ENCODE results near the gene CLEC4G.

Gene CLEC4G

DNA sequence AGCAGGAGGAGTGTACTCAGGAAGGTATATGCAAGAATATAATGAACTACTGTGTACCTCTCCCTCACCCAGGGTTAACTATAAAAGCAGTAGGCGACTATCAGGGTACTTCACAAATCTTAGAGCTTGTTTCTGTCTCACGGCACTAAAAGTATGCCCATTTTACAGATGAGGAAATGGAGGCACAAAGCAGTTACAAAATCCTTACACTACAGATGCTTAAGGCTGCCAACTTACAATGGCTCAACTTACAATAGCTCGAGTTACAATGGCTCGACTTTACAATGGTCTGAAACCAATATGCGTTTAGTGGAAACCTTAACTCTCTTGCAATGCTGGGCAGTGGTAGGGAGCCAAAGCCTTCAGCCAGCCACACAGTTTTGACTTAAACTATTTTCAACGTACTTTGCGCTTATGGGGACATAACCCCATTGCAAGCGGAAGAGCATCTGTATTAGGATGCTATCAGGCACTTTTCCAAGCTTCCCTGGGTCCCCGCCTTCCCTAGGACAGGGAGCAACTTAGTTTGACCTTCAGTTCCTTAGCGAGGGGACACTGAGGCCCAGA lies 34.1 kb downstream of the CLEC4G start:
- Histone ChIP-seq H3K9me3 (ENCODE audit: severe bottlenecking) (no peaks in the 10 kb centered on the region), H3K27ac (no peak overlapping the region), H3K27me3 (ENCODE audit: insufficient read depth, low read depth, severe bottlenecking) (no peaks in the 10 kb centered on the region), H3K4me3 (ENCODE audit: low read depth, low read length) (no peak overlapping the region), H3K36me3 (no peaks in the 10 kb centered on the region)
- DNase-seq: no peak
- TF ChIP-seq, protein P1, sequence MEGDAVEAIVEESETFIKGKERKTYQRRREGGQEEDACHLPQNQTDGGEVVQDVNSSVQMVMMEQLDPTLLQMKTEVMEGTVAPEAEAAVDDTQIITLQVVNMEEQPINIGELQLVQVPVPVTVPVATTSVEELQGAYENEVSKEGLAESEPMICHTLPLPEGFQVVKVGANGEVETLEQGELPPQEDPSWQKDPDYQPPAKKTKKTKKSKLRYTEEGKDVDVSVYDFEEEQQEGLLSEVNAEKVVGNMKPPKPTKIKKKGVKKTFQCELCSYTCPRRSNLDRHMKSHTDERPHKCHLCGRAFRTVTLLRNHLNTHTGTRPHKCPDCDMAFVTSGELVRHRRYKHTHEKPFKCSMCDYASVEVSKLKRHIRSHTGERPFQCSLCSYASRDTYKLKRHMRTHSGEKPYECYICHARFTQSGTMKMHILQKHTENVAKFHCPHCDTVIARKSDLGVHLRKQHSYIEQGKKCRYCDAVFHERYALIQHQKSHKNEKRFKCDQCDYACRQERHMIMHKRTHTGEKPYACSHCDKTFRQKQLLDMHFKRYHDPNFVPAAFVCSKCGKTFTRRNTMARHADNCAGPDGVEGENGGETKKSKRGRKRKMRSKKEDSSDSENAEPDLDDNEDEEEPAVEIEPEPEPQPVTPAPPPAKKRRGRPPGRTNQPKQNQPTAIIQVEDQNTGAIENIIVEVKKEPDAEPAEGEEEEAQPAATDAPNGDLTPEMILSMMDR (IDR thresholded peaks at IDR 0.05; ENCODE audit: low read depth, low read length): no peak

DNA sequence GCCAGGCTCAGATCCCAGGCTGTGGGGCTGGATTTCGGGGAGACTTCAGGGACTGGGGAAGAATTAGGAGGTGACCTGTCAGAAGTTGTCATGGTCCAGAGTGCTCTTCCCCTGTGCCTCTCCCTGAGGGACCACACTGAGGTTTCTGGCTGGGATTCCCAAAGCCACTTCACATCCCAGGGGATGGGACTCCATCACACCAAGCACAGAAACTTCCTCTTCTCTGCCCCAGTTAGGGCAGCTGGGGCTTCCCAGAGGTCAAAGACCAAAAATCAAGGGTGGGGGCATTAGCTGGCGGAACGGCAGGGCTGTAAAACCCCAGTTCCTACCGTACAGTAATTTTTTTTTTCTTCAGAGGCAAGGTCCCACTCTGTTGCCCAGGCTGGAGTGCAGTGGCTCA lies 37.4 kb downstream of the CLEC4G start:
- H3K27me3 ChIP-seq (ENCODE audit: insufficient read depth, low read depth, severe bottlenecking): no peaks in the 10 kb centered on the region
- TF ChIP-seq, protein P1 (IDR thresholded peaks at IDR 0.05; ENCODE audit: low read depth, low read length): no peak
- no peak overlapping the region for H3K27ac ChIP-seq
- DNase-seq: no peak
- peaks cover 4% of the 10 kb centered on the region for H3K9me3 ChIP-seq (ENCODE audit: severe bottlenecking)
- H3K4me3 ChIP-seq (ENCODE audit: low read depth, low read length): no peak overlapping the region
- H3K36me3 ChIP-seq: no peaks in the 10 kb centered on the region

DNA sequence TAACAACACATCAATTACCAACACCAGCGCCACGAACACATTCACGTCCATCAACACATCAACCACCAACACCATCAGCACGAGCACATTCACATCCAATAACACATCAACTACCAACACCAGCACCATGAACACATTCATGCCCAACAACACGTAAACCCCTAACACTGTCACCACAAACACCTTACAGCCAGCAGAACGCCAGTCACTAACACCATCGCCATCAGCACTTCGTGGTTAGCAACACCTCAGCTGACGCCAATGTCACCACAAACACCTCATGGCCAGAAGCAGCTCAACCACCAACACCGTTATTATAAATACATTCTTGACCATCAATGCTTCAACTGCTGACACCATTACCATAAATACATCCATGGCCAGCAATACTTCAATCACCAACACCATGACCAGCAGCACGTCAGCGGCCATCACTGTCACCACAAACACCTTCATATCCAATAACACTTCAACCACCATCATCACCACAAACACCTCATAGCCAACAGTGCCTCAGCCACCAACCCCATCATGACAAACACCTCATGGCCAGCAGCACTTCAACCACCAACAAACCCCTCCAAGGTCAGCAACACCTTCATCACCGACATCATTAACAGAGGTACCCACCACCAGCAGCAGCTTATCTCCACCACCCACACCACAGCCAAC lies 39.4 kb downstream of the CLEC4G start:
- peaks cover 4% of the 10 kb centered on the region for H3K9me3 ChIP-seq (ENCODE audit: severe bottlenecking)
- H3K36me3 ChIP-seq: no peaks in the 10 kb centered on the region
- DNase-seq: no peak
- TF ChIP-seq, protein P1 (IDR thresholded peaks at IDR 0.05; ENCODE audit: low read depth, low read length): no peak
- H3K4me3 ChIP-seq (ENCODE audit: low read depth, low read length): no peak overlapping the region
- no peak overlapping the region for H3K27ac ChIP-seq
- H3K27me3 ChIP-seq (ENCODE audit: insufficient read depth, low read depth, severe bottlenecking): no peaks in the 10 kb centered on the region

DNA sequence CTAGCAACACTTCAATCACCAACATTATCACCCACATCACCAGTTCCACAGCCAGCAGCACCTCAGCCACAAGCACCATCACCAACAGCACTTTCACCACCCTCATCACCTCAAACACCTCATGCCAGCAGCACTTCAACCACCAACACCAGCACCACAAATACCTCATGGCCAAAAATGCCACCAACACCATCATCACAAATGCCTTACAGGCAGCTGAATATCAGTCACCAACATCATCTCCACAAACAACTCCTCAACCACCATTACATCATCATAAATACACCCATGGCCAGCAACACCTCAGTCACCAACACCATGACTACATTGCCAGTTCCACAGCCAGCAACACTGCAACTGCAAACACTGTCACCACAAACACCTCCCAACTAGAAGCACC lies 40.4 kb downstream of the CLEC4G start:
- no peak overlapping the region for H3K27ac ChIP-seq
- H3K27me3 ChIP-seq (ENCODE audit: insufficient read depth, low read depth, severe bottlenecking): no peaks in the 10 kb centered on the region
- no peak for DNase-seq
- TF ChIP-seq, protein P1 (IDR thresholded peaks at IDR 0.05; ENCODE audit: low read depth, low read length): no peak
- no peaks in the 10 kb centered on the region for H3K36me3 ChIP-seq
- no peak overlapping the region for H3K4me3 ChIP-seq (ENCODE audit: low read depth, low read length)
- H3K9me3 ChIP-seq (ENCODE audit: severe bottlenecking): peaks cover 4% of the 10 kb centered on the region

DNA sequence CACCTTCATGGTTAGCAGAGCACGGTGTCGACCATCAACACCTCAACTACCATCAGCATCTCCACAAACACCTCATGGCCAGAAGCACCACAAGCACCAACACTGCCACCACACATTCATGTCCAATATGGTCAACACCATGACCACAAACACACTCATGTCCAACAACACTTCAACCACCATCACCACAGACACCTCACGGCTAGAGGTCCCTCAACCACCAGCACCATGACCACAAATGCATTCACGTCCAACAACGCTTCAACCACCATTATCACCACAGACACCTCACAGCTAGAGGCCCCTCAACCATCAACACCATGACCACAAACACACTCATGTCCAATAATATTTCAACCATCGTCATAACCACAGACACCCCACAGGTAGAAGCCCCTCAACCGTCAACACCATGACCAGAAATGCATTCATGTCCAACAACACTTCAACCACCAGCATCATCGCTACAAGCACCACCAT lies 41.1 kb downstream of the CLEC4G start:
- peaks cover 4% of the 10 kb centered on the region for H3K9me3 ChIP-seq (ENCODE audit: severe bottlenecking)
- TF ChIP-seq, protein P1 (IDR thresholded peaks at IDR 0.05; ENCODE audit: low read depth, low read length): no peak

More for the DNA sequence above, 41.1 kb downstream of the CLEC4G start:
- H3K36me3 ChIP-seq: no peaks in the 10 kb centered on the region
- no peaks in the 10 kb centered on the region for H3K27me3 ChIP-seq (ENCODE audit: insufficient read depth, low read depth, severe bottlenecking)
- no peak overlapping the region for H3K4me3 ChIP-seq (ENCODE audit: low read depth, low read length)
- H3K27ac ChIP-seq: no peak overlapping the region
- DNase-seq: no peak

Data from WERI-Rb-1 (cell line).